ENCODE data around the gene TRAK2.

- TF ChIP-seq, protein P1, sequence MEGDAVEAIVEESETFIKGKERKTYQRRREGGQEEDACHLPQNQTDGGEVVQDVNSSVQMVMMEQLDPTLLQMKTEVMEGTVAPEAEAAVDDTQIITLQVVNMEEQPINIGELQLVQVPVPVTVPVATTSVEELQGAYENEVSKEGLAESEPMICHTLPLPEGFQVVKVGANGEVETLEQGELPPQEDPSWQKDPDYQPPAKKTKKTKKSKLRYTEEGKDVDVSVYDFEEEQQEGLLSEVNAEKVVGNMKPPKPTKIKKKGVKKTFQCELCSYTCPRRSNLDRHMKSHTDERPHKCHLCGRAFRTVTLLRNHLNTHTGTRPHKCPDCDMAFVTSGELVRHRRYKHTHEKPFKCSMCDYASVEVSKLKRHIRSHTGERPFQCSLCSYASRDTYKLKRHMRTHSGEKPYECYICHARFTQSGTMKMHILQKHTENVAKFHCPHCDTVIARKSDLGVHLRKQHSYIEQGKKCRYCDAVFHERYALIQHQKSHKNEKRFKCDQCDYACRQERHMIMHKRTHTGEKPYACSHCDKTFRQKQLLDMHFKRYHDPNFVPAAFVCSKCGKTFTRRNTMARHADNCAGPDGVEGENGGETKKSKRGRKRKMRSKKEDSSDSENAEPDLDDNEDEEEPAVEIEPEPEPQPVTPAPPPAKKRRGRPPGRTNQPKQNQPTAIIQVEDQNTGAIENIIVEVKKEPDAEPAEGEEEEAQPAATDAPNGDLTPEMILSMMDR (IDR thresholded peaks at IDR 0.05; ENCODE audit: low read depth, low read length): no peak
- no peak for TF ChIP-seq POLR2A (IDR thresholded peaks at IDR 0.05; ENCODE audit: extremely low read depth, insufficient read length)
- TF ChIP-seq MYC (IDR thresholded peaks at IDR 0.05; ENCODE audit: low read depth, low read length): no peak
- TF ChIP-seq MAX (IDR thresholded peaks at IDR 0.05; ENCODE audit: low read depth, low read length): no peak
Measured at GRCh38 chr2:201444746-201445465, 6.4 kb downstream of the TRAK2 start.
